Astrocyte of the spinal cord (primary cell): ENCODE data around the gene SPR.
A peak's percentile ranks its signal among the peaks of the same experiment; 100 is the strongest.

ENCODE experiments used
- DNase-seq: peaks from one replicate; pipeline ENCODE4 v3.0.0; 2011; ENCODE audit warnings: low read depth, low spot score
- H3K4me3 ChIP-seq: 2 replicates; pipeline ENCODE4 v1.5.1; 2011; ENCODE audit warnings: low read depth, mild to moderate bottlenecking, low read length, moderate library complexity
- in situ Hi-C: cut with HindIII; loops from 2 replicates; pipeline ENCODE4 v1.10.0; 2017; ENCODE audit warnings: low sequenced_read_pairs
- TF ChIP-seq, protein P1 (sequence below): IDR thresholded peaks from 2 replicates; pipeline ENCODE4 v1.5.1; 2012; ENCODE audit warnings: low read depth, mild to moderate bottlenecking, low read length, inconsistent platforms

The SPR gene

DNA sequence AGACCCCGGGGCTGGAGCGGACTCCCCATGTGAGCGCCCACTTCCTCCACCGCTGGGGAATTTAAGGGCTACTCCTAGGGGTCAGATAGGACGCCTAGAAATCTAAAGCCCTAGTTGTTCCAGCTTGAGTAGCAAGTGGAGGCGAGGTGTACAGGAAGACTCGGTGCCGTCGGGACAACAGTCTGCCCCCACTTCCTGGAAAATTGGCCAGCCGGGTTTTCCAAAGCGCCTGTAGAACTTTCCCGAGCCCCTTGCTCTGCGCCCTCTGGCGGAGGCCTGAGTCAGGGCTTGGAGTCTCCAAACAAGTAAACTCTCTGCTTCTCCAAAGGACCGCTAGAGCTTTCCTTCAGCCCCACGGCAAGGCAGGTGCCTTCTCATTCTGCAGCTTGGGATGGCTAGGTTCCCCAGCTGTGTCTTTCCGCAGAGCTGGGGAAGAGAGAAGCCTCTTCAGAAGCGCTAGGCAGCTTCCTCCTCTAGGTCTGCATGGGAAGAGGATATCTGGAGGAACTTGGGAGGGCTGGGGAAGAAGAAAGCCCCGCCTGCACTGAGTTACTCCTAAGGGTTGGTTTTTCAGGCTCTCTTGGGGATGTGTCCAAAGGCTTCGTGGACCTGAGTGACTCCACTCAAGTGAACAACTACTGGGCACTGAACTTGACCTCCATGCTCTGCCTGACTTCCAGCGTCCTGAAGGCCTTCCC is 681 bp downstream of the SPR start:
- DNase-seq: peak; percentile 86
- H3K4me3 ChIP-seq: peak overlapping the region; percentile 55
- in situ Hi-C loops: no loop called here
- TF ChIP-seq, protein P1, sequence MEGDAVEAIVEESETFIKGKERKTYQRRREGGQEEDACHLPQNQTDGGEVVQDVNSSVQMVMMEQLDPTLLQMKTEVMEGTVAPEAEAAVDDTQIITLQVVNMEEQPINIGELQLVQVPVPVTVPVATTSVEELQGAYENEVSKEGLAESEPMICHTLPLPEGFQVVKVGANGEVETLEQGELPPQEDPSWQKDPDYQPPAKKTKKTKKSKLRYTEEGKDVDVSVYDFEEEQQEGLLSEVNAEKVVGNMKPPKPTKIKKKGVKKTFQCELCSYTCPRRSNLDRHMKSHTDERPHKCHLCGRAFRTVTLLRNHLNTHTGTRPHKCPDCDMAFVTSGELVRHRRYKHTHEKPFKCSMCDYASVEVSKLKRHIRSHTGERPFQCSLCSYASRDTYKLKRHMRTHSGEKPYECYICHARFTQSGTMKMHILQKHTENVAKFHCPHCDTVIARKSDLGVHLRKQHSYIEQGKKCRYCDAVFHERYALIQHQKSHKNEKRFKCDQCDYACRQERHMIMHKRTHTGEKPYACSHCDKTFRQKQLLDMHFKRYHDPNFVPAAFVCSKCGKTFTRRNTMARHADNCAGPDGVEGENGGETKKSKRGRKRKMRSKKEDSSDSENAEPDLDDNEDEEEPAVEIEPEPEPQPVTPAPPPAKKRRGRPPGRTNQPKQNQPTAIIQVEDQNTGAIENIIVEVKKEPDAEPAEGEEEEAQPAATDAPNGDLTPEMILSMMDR: peak; percentile 99

DNA sequence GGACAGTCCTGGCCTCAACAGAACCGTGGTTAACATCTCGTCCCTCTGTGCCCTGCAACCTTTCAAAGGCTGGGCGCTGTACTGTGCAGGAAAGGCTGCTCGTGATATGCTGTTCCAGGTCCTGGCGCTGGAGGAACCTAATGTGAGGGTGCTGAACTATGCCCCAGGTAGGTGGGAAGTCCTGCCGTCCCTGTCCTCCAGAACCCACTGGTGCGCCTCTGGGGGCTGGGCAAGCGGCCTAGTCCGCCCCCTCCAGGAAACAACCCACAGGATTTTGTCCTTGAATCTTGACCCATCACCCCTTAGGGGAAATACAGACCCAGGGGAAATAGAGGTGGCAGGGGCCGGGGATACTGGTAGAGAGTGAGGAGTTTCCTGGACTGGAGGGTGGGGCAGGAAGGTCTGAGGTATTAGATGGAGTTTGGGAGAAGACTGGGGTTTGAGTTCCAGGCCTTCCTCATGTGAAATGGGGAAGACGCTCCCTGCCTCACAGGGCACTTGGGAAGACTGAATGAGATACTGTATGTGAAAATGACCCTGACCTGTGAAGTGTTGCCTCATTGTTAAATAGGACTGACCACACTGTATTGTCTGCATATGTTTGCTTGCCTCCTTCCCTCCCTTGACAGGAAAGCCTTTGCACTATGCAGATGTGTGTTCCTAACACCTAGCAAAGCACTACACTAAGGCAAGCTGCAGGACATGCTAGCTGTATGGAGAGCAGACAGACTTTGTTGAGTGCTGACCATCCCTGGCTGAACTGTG is 1.4 kb downstream of the SPR start:
- TF ChIP-seq, protein P1: no peak
- DNase-seq: no peak
- no peak overlapping the region for H3K4me3 ChIP-seq
- in situ Hi-C loops: no loop called here

DNA sequence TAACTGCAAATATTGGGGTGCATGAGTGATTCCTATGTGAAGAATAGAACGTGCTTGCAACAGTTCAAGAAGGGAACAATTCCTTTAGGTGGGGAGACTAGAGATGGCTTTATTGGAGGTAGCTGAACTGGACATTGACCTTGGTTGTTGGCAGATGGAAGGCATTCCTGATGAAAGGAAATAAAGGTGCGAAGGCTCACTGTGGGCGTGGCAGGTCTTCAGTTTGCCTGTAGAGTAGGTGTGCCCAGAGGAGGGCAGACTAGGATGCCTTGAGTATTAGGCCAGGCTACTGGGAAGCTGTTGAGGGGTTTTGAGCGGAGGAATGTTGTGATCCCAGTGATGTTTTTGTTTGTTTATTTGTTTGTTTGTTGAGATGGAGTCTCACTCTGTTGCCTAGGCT is 2.8 kb downstream of the SPR start:
- in situ Hi-C loops: no loop called here
- no peak overlapping the region for H3K4me3 ChIP-seq
- DNase-seq: no peak
- TF ChIP-seq, protein P1: no peak

DNA sequence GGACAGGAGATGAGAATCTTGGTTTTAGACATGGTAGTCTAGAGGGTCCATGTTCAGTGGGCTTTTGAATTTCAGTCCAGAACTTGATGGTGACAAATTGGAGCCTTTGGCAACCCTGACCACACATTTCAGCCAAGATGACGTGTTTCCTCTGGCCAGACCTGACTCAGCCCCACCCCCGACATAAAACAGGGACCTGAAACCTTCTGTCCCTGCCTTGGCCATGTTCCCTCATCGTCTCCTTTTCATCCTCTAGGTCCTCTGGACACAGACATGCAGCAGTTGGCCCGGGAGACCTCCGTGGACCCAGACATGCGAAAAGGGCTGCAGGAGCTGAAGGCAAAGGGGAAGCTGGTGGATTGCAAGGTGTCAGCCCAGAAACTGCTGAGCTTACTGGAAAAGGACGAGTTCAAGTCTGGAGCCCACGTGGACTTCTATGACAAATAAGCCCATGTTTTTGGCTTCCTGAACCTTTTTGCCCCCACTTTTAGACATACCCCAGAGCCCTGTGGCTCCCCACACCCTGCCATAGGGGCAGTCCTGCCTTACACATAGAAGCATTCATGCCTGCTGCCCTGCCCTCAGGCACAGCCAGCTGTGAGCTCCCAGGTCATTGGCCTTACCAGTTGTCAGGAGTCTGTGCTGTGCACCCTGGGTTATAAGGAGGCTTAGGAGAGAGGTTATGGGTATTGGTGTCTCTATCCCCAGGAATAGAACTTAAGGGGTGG is 4.0 kb downstream of the SPR start:
- TF ChIP-seq, protein P1: no peak
- H3K4me3 ChIP-seq: no peak overlapping the region
- in situ Hi-C loops: no loop called here
- no peak for DNase-seq

DNA sequence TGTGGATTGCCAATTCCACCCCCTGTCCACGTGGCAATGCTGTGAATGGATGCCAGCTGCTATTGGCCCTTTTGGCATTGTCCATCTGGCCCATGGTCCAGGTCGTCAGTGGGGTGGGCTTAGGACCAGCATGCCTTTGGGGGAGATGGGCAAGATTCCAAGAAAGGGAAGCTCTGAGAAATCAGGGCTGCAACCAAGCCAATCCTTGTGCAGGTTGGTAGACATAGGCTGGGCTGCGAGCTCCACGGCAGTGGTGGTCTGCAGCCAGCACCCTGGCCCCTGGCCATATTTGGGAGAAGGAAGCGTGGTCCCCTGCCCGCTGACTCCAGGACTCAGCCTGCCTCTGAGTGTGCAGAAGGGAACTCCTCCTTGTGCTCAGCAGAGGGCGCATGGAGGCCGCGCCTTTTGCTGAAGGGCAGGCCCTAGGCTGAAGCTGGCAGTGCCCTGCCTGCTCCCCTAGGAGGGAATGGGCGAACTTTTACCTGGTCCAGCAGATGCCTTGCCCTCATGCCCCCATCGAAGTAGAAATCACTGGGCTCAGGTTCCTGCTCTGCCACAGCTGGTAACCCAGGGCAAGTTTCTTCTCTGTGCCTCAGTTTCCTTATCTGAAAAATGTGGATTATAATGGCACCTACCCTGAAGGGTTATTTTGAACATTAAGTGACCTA is 5.4 kb downstream of the SPR start:
- DNase-seq: peak; percentile 67
- TF ChIP-seq, protein P1: peak; percentile 89
- H3K4me3 ChIP-seq: no peak overlapping the region
- in situ Hi-C loops: no loop called here
